Natural killer cell treated with Interleukin-12 subunit alpha and Interleukin-12 subunit beta and Interleukin-15 and Interleukin-18, amount 100 ng/mL, for 72 hours (primary cell): ENCODE data around the gene GATAD2A. TPM values are rescaled to one million over a fixed set of nuclear protein-coding genes. Genes with fewer than 3 reads are reported as not detected.
"Not testable (repeated sequence)": the region's sequence is repeated elsewhere in the genome, so short reads cannot be mapped to it uniquely, and the experiment has no call there.

ENCODE experiments used
- ATAC-seq, 2 donors: fragments of 150-1000 bp; cut with Tn5 transposase in 1 of 2; sonication (Bioruptor Pico), chemical (Tn5 transposase) in 1 of 2; 2 replicates each; pipeline ENCODE4 v1.10.0; 2021
- DNase-seq: peaks from one replicate; pipeline ENCODE4 v3.0.0; 2022; ENCODE audit warnings: low spot score
- H3K27ac Mint-ChIP-seq, 2 donors: 1 replicate in 1 of 2; 2 replicates in 1 of 2; pipeline ENCODE4 v1.8.0; 2022; ENCODE audit warnings: mixed read lengths in 2 of 2, mild to moderate bottlenecking in 1 of 2, moderate library complexity in 1 of 2
- H3K27me3 Mint-ChIP-seq, 2 donors: 1 replicate in 1 of 2; 2 replicates in 1 of 2; pipeline ENCODE4 v1.8.0; 2022; ENCODE audit warnings: mixed read lengths in 2 of 2
- H3K36me3 Mint-ChIP-seq: one replicate; pipeline ENCODE4 v1.8.0; 2022; ENCODE audit warnings: mixed read lengths
- H3K4me1 Mint-ChIP-seq, 2 donors: 1 replicate in 1 of 2; 2 replicates in 1 of 2; pipeline ENCODE4 v1.8.0; 2022; ENCODE audit warnings: low read depth in 2 of 2, mixed read lengths in 2 of 2, mild to moderate bottlenecking in 1 of 2
- H3K4me3 Mint-ChIP-seq: one replicate; pipeline ENCODE4 v1.8.0; 2022; ENCODE audit warnings: mixed read lengths
- H3K9me3 Mint-ChIP-seq: 2 replicates; pipeline ENCODE4 v1.8.0; 2022; ENCODE audit warnings: mixed read lengths
- total RNA-seq, 2 donors: library from RNA; stranded (reverse); gene quantifications; one replicate each; pipeline ENCODE4 v1.2.3, GENCODE V29; 2022

Gene GATAD2A
- total RNA-seq, 2 donors from 2014 or later, result 171 to 224 TPM

DNA sequence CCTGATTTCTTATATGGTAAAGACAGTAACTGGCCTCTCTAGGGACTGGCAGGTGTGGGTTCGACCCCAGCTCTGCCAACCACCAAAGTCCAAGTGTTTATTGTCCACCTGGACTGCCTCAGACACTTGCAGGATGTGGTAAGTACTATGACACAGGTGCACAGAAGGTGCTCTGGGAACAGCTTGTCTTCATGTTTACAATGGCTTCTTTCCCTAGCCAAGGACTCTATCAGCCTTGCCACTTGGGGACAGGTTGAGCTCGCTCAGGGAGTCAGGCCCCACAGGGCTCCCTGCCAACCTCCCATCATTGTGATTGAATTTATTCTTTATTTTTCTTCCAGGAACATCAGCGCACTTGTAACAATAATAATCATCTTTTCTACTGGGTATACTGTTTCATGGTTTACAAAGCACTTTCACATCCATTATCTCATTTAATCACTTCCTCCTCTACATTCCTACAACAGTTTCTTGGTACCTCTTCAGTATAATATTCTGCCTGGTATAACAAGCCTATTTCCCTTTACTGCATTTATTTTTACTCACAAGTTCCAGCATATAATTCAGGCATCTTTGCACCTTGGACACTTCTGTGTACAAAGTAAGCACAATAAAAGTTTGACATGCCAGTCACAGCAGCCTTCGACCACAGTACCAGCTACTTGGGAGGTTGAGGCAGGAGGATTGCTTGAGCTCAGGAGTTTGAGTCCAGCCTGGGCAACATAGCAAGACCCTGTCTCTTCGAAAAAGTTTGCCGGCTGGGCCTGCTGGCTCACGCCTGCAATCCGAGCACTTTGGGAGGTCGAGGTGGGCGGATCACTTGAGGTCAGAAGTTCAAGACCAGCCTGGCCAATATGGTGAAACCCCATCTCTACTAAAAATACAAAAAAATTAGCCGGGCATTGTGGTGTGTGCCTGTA is 24.2 kb upstream of the GATAD2A start:
- Mint-ChIP-seq H3K4me1 (peaks cover 1 to 7% of the 10 kb centered on the region in 2 donors), H3K27me3 (no peaks in the 10 kb centered on the region), H3K4me3 (no peak overlapping the region), H3K36me3 (no peaks in the 10 kb centered on the region), H3K27ac (peak overlapping the region in 1 of 2 donors; percentile 11), H3K9me3 (no peaks in the 10 kb centered on the region)
- ATAC-seq (no peak), DNase-seq (no peak)

DNA sequence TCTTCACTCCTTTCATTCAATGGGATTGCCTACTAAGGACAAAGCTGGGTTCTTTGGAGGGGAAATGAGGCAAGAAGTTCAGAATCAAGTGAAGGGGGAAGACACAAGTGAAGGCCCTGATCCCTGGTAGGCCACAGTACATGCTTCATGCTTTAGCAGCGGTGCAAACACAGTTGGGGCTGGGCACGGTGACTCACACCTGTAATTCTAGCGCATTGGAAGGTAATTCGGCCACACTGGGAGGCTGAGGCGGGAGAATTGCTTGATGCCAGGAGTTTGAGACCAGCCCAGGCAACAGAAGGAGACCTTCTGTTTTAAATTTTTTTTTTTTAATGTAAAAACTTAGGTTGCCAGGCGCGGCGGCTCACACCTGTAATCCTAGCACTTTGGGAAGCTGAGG is 23.4 kb upstream of the GATAD2A start:
- Mint-ChIP-seq H3K4me1 (peaks cover 9 to 10% of the 10 kb centered on the region in 2 donors), H3K9me3 (no peaks in the 10 kb centered on the region), H3K27me3 (no peaks in the 10 kb centered on the region), H3K27ac (no peak overlapping the region), H3K4me3 (no peak overlapping the region), H3K36me3 (no peaks in the 10 kb centered on the region)
- ATAC-seq (no peak), DNase-seq (no peak)

DNA sequence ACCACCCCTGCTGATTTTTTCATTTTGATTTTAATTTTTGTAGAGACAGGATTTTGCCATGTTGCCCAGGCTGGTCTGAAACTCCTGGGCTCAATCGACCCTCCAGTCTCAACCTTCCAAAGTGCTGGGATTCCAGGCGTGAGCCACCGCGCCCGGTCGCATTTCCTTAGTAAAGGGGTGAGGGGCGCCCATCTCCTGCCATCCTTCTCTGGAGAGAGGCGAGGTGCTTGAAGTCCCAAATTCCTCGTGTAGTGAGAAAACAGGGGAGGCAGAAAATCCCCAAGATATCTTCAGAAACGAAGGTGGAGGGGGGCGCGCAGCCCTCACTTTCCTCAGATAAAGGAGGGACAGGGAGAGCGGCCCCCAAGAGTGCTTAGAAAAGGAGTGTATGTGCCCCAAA is 21.0 kb upstream of the GATAD2A start:
- Mint-ChIP-seq H3K9me3 (no peaks in the 10 kb centered on the region), H3K4me3 (peak overlapping the region; percentile 50), H3K4me1 (peaks cover 33% of the 10 kb centered on the region in 2 donors), H3K27me3 (no peaks in the 10 kb centered on the region), H3K36me3 (no peaks in the 10 kb centered on the region), H3K27ac (peak overlapping the region; percentile 97 to 99)
- DNase-seq (no peak), ATAC-seq (no peak)

DNA sequence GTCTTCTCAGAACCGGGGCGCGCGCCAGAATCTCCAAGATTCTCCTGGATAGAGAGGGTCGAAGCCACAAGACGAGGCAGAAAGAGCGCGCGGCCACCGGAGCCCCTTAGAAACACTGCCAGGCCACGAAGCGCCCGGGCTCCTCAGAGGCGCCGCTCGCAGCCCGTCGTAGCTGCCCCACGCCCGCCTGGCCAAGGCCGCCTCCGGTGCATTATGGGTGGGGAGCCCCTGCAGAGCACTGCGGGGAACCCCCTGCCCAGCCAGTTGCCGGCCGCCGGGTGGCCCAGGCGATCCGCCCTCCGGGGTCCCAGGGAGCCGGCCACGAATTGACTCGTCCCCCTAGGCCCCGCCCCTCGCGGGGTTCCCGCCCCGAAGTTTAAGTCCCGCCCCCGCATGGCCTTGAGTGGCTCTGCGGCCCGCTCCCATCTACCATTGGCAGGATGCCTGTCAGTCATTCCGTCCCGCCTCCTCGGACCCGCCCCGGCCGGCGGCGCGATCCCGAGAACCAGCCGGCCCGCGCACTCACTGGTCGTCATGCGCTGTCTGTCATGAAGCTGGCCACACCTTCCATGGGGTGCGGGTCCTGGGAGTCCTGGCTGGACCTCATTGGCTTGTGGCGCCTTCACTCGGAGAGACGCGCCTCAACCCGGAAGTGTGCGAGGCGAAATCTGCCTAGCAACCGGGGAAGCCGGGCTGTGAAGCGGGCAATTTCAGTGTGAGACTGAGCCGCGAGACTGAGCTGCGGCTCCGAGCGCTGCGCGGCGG is 20.2 kb upstream of the GATAD2A start:
- peak; percentile 100 for DNase-seq
- Mint-ChIP-seq H3K36me3 (no peaks in the 10 kb centered on the region), H3K4me1 (peaks cover 38 to 40% of the 10 kb centered on the region in 2 donors), H3K4me3 (peak overlapping the region; percentile 100), H3K9me3 (no peaks in the 10 kb centered on the region), H3K27me3 (no peaks in the 10 kb centered on the region), H3K27ac (peak overlapping the region; percentile 97 to 99)
- peak; percentile 95 for ATAC-seq

DNA sequence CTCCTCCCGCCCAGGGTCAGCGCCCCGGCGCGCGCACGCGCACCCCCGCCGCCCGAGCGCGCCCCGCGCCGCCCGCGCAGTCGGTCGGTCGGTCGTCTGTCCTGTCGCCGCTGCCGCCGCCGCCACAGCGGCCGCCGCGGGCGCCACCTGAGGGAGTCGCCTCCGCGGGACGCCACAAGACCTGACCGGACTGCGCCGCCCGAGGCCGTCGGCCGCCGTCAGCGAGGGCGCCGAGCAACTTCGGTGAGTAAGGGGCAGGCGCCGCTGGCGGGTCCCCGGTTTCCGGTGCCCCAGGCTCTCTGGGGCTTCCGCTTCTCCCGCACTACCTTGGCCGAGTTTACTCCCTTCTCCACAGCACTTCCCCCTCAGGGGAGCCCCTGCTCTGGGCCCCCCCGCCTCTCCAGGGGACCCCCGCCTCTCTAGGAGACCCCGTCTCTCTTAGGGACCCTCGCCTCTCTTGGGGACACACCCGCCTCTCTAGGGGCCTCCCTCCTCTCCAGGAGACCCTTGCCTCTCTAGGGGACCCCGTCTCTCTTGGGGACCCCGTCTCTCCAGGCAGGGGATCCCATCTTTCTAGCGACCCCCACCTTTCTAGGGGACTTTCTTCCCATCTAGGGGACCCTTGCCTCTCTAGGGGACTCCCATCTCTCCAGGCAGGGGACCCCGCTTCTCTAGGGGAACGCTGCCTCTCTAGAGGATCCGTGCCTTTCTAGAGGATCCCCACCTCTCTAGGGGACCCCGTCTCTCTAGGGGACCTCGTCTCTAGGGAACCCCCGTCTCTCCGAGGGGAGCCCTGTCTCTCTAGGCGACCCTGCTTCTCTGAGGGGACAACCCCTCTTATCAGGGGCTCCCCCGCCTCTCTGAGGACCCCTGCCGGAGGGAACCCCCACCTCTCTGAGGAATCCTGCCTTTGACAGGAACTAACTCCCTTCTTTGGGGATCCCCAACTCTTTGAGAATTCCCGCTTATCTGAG is 19.3 kb upstream of the GATAD2A start:
- no peak for DNase-seq
- Mint-ChIP-seq H3K4me3 (peak overlapping the region; percentile 100), H3K36me3 (no peaks in the 10 kb centered on the region), H3K4me1 (peaks cover 44 to 49% of the 10 kb centered on the region in 2 donors), H3K27me3 (no peaks in the 10 kb centered on the region), H3K9me3 (no peaks in the 10 kb centered on the region), H3K27ac (peak overlapping the region; percentile 97 to 99)
- ATAC-seq, result peak in 1 of 2 donors; percentile 55

DNA sequence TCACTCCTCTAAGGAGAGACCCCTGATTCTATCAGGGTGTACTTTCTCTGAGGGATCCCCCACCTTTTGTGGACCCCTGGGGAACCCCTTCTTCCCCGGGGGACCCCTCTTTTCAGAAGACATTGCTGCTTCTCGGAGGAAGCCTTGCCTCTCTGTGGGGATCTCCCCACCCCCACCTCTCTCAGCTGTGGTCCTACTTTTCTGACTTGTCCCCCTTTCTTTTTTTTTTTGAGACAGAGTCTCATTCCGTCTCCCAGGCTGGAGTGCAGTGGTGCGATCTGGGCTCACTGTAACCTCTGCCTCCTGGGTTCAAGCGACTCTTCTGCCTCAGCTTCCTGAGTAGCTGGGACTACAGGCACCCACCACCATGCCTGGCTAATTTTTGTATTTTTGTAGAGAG is 18.4 kb upstream of the GATAD2A start:
- ATAC-seq (no peak), DNase-seq (no peak)
- Mint-ChIP-seq H3K9me3 (no peaks in the 10 kb centered on the region), H3K4me1 (peaks cover 45 to 56% of the 10 kb centered on the region in 2 donors), H3K27ac (peak overlapping the region; percentile 97 to 99), H3K36me3 (no peaks in the 10 kb centered on the region), H3K27me3 (no peaks in the 10 kb centered on the region), H3K4me3 (peak overlapping the region; percentile 100)

DNA sequence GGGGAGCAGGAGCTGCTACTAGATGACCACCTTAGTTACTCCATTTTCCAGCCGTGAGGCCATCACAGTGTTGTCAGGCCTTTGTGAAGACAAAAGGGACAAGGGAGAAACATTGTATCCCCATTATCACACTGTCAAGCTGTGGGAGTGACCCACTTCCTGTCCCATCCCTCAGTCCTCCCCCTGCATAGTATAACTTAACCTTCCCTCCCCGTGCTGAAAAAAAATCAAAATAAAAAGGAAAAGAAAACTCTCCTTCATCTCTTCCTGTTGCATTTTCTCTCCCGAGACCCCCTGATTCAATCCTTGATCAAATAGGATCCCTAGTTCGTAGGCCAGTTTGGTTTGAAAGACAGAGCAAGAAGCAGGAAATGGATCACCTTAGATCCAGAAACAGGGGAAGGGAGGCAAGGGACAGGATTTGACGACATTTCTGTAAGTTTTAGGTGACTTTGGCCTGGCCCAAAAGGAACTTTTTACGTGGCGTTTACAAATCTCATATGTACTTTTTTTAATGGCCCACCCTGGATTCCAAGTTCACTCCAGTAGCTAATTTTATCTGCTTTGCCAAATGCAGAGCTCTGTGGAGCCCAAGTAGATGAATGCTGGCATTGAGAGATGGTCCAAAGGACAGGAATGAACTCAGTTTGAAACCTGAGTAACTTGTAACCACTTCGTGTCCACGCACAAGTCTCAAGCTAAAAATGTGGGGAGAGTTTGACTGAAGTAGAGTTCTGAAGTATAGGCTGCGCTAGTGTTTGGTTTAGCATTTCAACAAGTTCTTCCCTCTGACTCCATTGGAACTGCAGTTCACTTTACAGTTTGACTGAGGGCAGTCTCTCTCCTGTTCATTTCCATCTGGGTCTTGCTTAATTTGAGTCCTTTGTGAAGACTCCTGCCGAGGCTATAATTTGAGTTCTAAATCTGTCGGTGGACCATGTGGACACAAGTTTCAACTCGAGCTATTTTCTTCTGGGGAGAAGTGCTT is 16.6 kb upstream of the GATAD2A start:
- Mint-ChIP-seq H3K4me1 (peaks cover 48 to 56% of the 10 kb centered on the region in 2 donors), H3K27me3 (no peaks in the 10 kb centered on the region), H3K4me3 (peak overlapping the region; percentile 100), H3K27ac (peak overlapping the region; percentile 97 to 99), H3K9me3 (no peaks in the 10 kb centered on the region), H3K36me3 (no peaks in the 10 kb centered on the region)
- DNase-seq (no peak), ATAC-seq (no peak)

DNA sequence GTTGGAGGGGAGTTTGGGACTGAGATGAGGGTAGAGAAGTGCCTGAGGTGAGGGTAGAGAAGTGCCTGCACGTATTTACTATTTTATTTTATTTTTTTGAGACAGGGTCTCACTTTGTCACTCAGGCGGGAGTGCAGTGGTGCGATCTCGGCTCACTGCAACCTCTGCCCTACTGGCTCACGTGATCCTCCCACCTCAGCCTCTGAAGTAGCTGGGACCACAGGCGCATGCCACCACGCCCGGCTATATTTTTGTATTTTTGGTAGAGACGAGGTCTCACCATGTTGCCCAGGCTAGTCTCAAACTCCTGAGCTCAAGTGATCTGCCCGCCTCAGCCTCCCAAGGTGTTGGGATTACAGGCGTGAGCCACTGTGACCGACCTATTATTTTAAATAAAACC is 15.8 kb upstream of the GATAD2A start:
- not testable (repeated sequence) for H3K27me3 Mint-ChIP-seq, H3K9me3 Mint-ChIP-seq, ATAC-seq, H3K36me3 Mint-ChIP-seq, DNase-seq
- H3K4me3 Mint-ChIP-seq, result peak overlapping the region; percentile 100
- peak overlapping the region; percentile 60 to 99 for H3K27ac Mint-ChIP-seq
- H3K4me1 Mint-ChIP-seq, result peaks cover 53 to 60% of the 10 kb centered on the region in 2 donors

DNA sequence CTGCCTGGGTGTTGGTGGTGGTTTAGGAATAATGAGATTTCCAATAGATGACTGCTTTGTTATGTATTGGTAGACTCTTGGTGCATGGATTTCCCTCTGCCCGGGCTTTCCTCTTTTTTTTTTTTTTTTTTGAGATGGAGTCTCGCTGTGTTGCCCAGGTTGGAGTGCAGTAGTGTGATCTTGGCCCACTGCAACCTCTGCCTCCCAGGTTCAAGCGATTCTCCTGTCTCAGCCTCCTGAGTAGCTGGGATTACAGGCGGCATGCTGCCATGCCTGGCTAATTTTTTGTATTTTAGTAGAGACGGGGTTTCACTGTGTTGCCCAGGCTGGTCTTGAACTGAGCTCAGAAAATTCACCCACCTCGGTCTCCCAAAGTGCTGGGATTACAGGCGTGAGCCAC is 11.1 kb upstream of the GATAD2A start:
- Mint-ChIP-seq H3K4me1 (peaks cover 32 to 33% of the 10 kb centered on the region in 2 donors), H3K4me3 (peak overlapping the region; percentile 32), H3K27ac (peak overlapping the region; percentile 47 to 81)
- not testable (repeated sequence) for H3K9me3 Mint-ChIP-seq, H3K36me3 Mint-ChIP-seq, DNase-seq, H3K27me3 Mint-ChIP-seq, ATAC-seq

DNA sequence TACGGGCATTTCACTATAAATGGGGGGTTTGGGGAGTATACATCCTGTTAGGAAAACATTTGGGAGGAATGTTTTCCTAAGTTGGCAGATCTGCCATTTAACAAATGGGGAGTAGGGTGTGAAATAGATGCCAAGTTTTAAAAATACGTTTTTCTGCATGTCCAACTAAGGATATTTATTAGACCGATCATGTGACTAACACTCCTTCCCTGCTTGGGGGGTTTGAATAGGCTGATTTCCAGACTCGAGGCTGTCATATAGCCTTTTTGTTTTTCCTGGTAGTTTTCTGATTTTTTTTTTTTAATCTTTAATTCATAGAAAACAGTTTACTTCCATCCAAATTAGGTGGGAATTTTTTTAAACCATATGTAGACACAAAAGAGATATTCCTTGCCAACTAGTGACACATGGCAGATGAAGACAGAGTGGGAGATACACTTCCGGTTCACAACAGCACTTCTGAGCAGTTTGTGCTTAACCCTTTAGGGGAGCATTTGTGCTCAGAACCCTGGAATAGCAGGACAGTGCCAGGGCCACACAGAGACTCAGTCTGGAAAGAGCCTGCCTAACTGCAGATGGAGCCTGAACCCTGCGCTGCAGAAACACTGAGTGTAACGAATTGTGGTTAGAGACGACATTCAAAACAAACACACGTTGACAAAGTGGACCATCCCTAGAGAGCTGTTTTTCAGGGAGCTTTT is 5.6 kb upstream of the GATAD2A start:
- no peak for ATAC-seq
- H3K27ac Mint-ChIP-seq, result peak overlapping the region in 1 of 2 donors; percentile 25
- no peak overlapping the region for H3K4me3 Mint-ChIP-seq
- peaks cover 33 to 37% of the 10 kb centered on the region in 2 donors for H3K4me1 Mint-ChIP-seq
- H3K36me3 Mint-ChIP-seq, result no peaks in the 10 kb centered on the region
- no peaks in the 10 kb centered on the region for H3K27me3 Mint-ChIP-seq
- no peaks in the 10 kb centered on the region for H3K9me3 Mint-ChIP-seq
- DNase-seq, result no peak

DNA sequence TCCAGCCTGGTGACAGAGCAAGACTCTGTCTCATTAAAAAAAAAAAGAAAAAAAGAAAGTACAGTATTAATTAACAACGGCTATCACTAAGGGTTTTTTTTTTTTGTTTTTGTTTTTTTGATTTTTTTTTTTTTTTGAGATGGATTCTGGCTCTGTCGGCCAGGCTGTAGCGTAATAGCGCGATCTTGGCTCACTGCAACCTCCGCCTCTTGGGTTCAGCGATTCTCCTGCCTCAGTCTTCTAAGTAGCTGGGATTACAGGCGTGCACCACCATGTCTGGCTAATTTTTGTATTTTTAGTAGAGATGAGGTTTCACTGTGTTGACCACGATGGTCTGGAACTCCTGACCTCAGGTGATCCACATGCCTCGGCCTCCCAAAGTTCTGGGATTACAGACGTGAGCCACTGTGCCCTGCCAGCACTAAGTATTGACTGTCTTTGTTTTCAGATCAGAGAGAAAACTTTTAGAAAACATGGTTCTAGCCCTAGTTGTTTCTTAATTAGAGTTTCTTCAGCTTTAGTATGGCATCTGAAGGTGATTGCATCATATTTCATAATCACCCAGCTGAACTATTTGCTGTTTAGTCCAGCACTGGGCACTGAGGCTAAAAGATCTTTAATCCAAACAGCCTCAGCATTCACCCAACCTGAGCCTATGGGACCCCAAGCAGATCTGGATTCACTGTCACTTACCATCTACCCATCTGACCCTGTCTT is 2.7 kb upstream of the GATAD2A start:
- Mint-ChIP-seq H3K27ac (peak overlapping the region; percentile 72 to 91), H3K4me1 (peaks cover 49 to 52% of the 10 kb centered on the region in 2 donors), H3K27me3 (no peaks in the 10 kb centered on the region), H3K4me3 (peak overlapping the region; percentile 60), H3K36me3 (no peaks in the 10 kb centered on the region), H3K9me3 (no peaks in the 10 kb centered on the region)
- DNase-seq (no peak), ATAC-seq (no peak)
